Mucosa of rectum (tissue), 2 donors: ENCODE results near the gene CLSTN1.
"Not testable (repeated sequence)": the region's sequence is repeated elsewhere in the genome, so short reads cannot be mapped to it uniquely, and the experiment has no call there.

Source experiments
- H3K27ac ChIP-seq, 2 donors: one replicate each; pipeline ENCODE4 v1.7.0; 2013; ENCODE audit warnings: inconsistent platforms in 2 of 2, low read depth in 2 of 2, low read length in 2 of 2
- H3K27me3 ChIP-seq, 2 donors: one replicate each; pipeline ENCODE4 v1.7.0; 2013; ENCODE audit warnings: low read length in 2 of 2; ENCODE audit not compliant: control insufficient read depth in 2 of 2, insufficient read depth in 2 of 2
- H3K36me3 ChIP-seq, 2 donors: one replicate each; pipeline ENCODE4 v1.7.0; 2013; ENCODE audit warnings: low read length in 2 of 2; ENCODE audit not compliant: control insufficient read depth in 2 of 2, insufficient read depth in 2 of 2
- H3K4me1 ChIP-seq, 2 donors: one replicate each; pipeline ENCODE4 v1.7.0; 2013; ENCODE audit warnings: low read length in 2 of 2, mild to moderate bottlenecking in 1 of 2; ENCODE audit not compliant: control insufficient read depth in 2 of 2, insufficient read depth in 2 of 2
- H3K4me3 ChIP-seq, 2 donors: one replicate each; pipeline ENCODE4 v1.7.0; 2013; ENCODE audit warnings: low read length in 2 of 2
- H3K9ac ChIP-seq, 2 donors: one replicate each; pipeline ENCODE4 v1.7.0; 2013; ENCODE audit warnings: low read length in 2 of 2, low read depth in 1 of 2, mild to moderate bottlenecking in 1 of 2
- H3K9me3 ChIP-seq, 2 donors: one replicate each; pipeline ENCODE4 v1.7.0; 2013; ENCODE audit warnings: low read length in 2 of 2; ENCODE audit not compliant: control insufficient read depth in 2 of 2
- donor health status: healthy.
- donor health status: Normal muscosa, but diverticular disease.

Gene CLSTN1

DNA sequence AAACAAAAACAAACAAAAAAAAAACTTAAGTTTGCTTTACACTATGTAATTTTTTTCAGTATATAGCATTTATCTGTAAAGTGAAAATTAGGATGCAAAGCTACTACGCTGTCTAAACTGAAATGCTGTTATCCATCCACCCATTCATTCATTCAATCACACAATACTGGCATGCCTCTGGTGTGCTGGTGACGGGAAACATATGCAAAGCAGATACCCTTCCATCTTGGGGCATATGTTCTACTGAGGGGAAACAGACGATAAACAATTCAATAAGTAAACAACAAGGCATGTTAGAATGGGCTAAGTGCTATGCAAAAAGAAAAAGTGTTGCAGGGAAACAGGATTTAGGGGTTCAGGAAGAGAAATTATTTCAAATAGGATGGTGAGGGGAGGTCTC, 3.2 kb downstream of the CLSTN1 start:
- no peaks in the 10 kb centered on the region for H3K36me3 ChIP-seq
- no peaks in the 10 kb centered on the region for H3K9me3 ChIP-seq
- H3K4me3 ChIP-seq = no peak overlapping the region
- peaks cover 23 to 33% of the 10 kb centered on the region in 2 donors for H3K4me1 ChIP-seq
- H3K9ac ChIP-seq = no peak overlapping the region
- no peaks in the 10 kb centered on the region for H3K27me3 ChIP-seq
- no peak overlapping the region for H3K27ac ChIP-seq

DNA sequence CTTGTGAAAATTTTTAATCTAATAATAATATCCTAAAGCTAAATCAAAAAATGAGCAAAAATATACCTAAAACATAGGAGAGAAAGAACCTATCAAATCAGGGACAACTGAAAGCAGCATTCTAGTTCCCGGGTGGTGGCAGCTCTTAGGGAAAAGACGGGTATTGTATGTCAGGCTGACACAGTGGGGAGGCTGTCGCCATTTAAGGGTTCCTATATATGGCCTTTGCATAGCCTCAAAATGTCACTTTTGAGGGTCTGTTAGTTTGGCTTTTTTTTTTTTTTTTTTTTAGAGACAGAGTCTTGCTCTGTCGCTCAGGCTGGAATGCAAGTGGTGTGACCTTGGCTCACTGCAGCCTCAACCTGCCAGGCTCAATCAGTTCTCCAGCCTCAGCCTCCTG, 6.0 kb downstream of the CLSTN1 start:
- H3K9ac ChIP-seq = no peak overlapping the region
- H3K4me3 ChIP-seq = no peak overlapping the region
- H3K36me3 ChIP-seq = no peaks in the 10 kb centered on the region
- no peak overlapping the region for H3K27ac ChIP-seq
- H3K4me1 ChIP-seq = peaks cover 23 to 32% of the 10 kb centered on the region in 2 donors
- H3K27me3 ChIP-seq = no peaks in the 10 kb centered on the region
- H3K9me3 ChIP-seq = no peaks in the 10 kb centered on the region

DNA sequence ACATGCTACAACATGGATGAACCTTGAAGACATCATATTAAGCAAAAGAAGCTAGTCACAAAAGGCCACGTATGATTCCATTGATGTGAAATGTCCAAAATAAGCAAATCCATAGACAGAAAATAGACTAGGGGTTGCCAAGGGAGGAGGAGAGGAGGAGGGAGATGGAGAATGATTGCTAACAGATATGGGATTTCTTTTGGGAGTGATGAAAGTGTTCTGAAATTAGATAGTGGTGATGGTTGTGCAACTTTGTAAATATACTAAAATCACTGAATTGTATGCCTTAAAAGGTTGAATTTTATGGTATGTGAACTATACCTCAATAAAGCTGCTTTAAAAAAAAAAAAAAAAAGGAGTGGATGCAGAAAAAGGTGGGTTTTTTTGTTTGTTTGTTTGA, 7.6 kb downstream of the CLSTN1 start:
- Histone ChIP-seq H3K4me1 (peaks cover 12 to 31% of the 10 kb centered on the region in 2 donors), H3K27me3 (no peaks in the 10 kb centered on the region), H3K9ac (peak overlapping the region in 1 of 2 donors; percentile 43), H3K27ac (peak overlapping the region; percentile 90 to 94), H3K36me3 (no peaks in the 10 kb centered on the region), H3K4me3 (no peak overlapping the region), H3K9me3 (no peaks in the 10 kb centered on the region)

DNA sequence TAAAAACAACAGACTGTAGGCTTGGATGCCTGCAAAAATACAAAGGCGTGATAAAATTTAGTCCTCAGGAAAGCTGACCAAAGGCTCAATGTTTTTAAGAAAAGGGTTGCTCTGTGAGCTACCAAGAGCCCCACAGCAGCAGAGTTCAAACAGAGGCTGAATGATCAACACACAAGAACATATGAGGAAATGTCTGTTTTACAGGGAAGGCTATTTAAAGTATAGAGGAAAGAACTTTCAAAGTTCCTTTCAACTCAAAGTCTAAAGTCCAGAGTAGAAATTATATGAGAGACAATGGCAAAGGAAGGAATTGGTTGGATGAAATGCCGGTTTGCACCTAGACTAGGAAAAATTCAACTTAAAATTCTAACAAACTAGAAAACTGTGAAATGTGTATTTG, 8.6 kb downstream of the CLSTN1 start:
- Histone ChIP-seq H3K9me3 (no peaks in the 10 kb centered on the region), H3K9ac (peak overlapping the region; percentile 35 to 70), H3K4me1 (peaks cover 12 to 36% of the 10 kb centered on the region in 2 donors), H3K4me3 (peak overlapping the region; percentile 35 to 56), H3K36me3 (no peaks in the 10 kb centered on the region), H3K27ac (peak overlapping the region; percentile 90 to 94), H3K27me3 (no peaks in the 10 kb centered on the region)

GRCh38 chr1:9814619-9815018, 9.1 kb downstream of the CLSTN1 start:
- H3K4me1 ChIP-seq = peaks cover 12 to 36% of the 10 kb centered on the region in 2 donors
- H3K9me3 ChIP-seq = no peaks in the 10 kb centered on the region
- H3K4me3 ChIP-seq = peak overlapping the region; percentile 35 to 56
- H3K27me3 ChIP-seq = no peaks in the 10 kb centered on the region
- peak overlapping the region; percentile 35 to 70 for H3K9ac ChIP-seq
- no peaks in the 10 kb centered on the region for H3K36me3 ChIP-seq
- H3K27ac ChIP-seq = peak overlapping the region; percentile 90 to 94

- H3K36me3 ChIP-seq = peaks cover 0 to 3% of the 10 kb centered on the region in 2 donors
- no peaks in the 10 kb centered on the region for H3K27me3 ChIP-seq
- H3K4me3 ChIP-seq = no peak overlapping the region
- no peak overlapping the region for H3K27ac ChIP-seq
- H3K9me3 ChIP-seq = no peaks in the 10 kb centered on the region
- H3K9ac ChIP-seq = peak overlapping the region in 1 of 2 donors; percentile 38
- H3K4me1 ChIP-seq = peaks cover 15 to 34% of the 10 kb centered on the region in 2 donors
Measured at GRCh38 chr1:9811239-9811966, 12.4 kb downstream of the CLSTN1 start.

DNA sequence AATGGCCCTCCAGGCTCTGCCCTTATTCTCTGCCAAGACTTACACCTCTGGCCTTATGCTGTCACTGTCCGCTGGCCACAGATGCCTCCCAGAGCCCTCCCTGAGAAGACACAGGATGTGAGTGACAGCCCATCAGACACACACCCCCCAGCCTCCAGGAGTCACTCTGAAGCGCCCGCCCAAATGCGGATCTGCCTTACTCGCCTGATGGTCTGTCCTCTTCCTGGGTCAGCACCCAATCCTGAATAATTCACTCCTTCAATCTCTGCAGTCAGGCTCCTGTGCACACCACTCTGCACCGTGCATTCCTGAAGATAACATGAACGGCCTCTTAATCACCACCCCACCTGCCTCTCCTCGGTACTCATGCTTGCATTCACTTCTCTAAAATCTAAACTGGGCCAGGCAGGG, 14.7 kb downstream of the CLSTN1 start:
- H3K9me3 ChIP-seq = no peaks in the 10 kb centered on the region

GRCh38 chr1:9808459-9808858, 15.3 kb downstream of the CLSTN1 start:
- no peak overlapping the region for H3K27ac ChIP-seq
- H3K9me3 ChIP-seq = no peaks in the 10 kb centered on the region
- peaks cover 13 to 29% of the 10 kb centered on the region in 2 donors for H3K4me1 ChIP-seq
- peaks cover 0 to 3% of the 10 kb centered on the region in 2 donors for H3K36me3 ChIP-seq
- no peak overlapping the region for H3K9ac ChIP-seq
- no peaks in the 10 kb centered on the region for H3K27me3 ChIP-seq
- no peak overlapping the region for H3K4me3 ChIP-seq

More for the DNA sequence above, 14.7 kb downstream of the CLSTN1 start:
- Histone ChIP-seq H3K4me1 (peaks cover 11 to 32% of the 10 kb centered on the region in 2 donors), H3K27me3 (no peaks in the 10 kb centered on the region), H3K36me3 (peaks cover 0 to 3% of the 10 kb centered on the region in 2 donors), H3K27ac (no peak overlapping the region), H3K4me3 (no peak overlapping the region), H3K9ac (no peak overlapping the region)

DNA sequence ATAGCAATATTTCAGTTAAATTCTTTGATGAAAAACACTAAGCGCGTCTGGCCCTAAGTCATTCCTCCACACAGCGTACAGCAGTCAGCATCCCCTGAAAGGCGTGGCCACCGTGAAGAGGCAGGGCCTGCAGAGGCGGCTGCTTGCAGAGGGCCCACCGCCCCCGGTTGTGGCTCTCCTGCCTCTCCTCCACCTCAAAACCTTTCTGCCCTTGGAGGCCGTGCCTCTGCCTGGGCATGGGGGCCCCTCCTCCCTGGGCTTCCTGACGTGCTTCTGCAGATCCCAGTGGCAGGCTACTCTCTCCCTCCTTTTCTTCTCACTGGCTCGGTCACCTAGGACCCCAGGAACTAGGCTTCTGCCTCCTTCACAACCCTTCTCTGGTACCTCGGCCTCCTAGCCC, 16.2 kb downstream of the CLSTN1 start:
- no peak overlapping the region for H3K9ac ChIP-seq
- H3K9me3 ChIP-seq = no peaks in the 10 kb centered on the region
- H3K27me3 ChIP-seq = no peaks in the 10 kb centered on the region
- peaks cover 0 to 3% of the 10 kb centered on the region in 2 donors for H3K36me3 ChIP-seq
- no peak overlapping the region for H3K27ac ChIP-seq
- H3K4me1 ChIP-seq = peaks cover 13 to 33% of the 10 kb centered on the region in 2 donors
- H3K4me3 ChIP-seq = no peak overlapping the region

DNA sequence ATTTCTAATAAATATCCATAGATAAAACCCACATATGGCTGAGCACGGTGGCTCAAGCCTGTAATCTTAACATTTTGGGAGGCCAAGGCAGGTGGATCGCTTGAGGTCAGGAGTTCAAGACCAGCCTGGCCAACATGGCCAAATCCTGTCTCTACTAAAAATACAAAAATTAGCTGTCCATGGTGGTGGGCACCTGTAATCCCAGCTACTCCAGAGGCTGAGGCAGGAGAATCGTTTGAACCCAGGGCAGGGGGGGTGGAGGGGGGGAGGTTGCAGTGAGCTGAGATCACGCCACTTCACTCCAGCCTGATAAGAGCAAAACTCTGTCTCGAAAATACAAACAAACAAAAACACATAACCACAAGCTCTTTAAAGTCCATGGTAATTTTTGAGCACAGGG, 17.8 kb downstream of the CLSTN1 start:
- not testable (repeated sequence) for H3K27ac ChIP-seq, H3K9me3 ChIP-seq, H3K4me3 ChIP-seq, H3K36me3 ChIP-seq, H3K27me3 ChIP-seq, H3K9ac ChIP-seq
- H3K4me1 ChIP-seq = peaks cover 13 to 22% of the 10 kb centered on the region in 2 donors
